Astrocyte of the cerebellum (primary cell): Measurements from ENCODE around the gene GSTA2.
"Not testable (repeated sequence)": the region's sequence is repeated elsewhere in the genome, so short reads cannot be mapped to it uniquely, and the experiment has no call there.

Experiments
- DNase-seq: peaks from one replicate; pipeline ENCODE4 v3.0.0-alpha.2; 2011; ENCODE audit warnings: low read depth
- H3K4me3 ChIP-seq: 2 replicates; pipeline ENCODE4 v1.5.1; 2011; ENCODE audit warnings: mild to moderate bottlenecking, low read depth, low read length, moderate library complexity
- CTCF ChIP-seq: IDR thresholded peaks from 2 replicates; pipeline ENCODE4 v1.5.1; 2012; ENCODE audit warnings: low read length, low read depth, moderate library complexity, mild to moderate bottlenecking; ENCODE audit errors: missing control alignments
- in situ Hi-C: cut with HindIII; loops from 2 replicates; pipeline ENCODE4 v1.10.0; 2017; ENCODE audit warnings: low sequenced_read_pairs

The GSTA2 gene

GRCh38 chr6:52760105-52760765 is 3.0 kb downstream of the GSTA2 start:
- in situ Hi-C loops: no loop called here
- TF ChIP-seq CTCF: no peak
- no peak overlapping the region for H3K4me3 ChIP-seq
- DNase-seq: no peak

- in situ Hi-C loops: no loop called here
- TF ChIP-seq CTCF: no peak
- H3K4me3 ChIP-seq: no peak overlapping the region
- no peak for DNase-seq
These were observed 4.2 kb downstream of the GSTA2 start for GRCh38 chr6:52759085-52759484.

- DNase-seq: peak; percentile 93
- in situ Hi-C loops, H3K4me3 ChIP-seq: not testable (repeated sequence)
These were observed 5.5 kb downstream of the GSTA2 start for GRCh38 chr6:52757651-52758338.

- DNase-seq: no peak
- in situ Hi-C loops: no loop called here
- TF ChIP-seq CTCF: no peak
- H3K4me3 ChIP-seq: no peak overlapping the region
These were observed 8.8 kb downstream of the GSTA2 start for GRCh38 chr6:52754443-52754842.

- in situ Hi-C loops, DNase-seq, H3K4me3 ChIP-seq: not testable (repeated sequence)
These were observed 10.1 kb downstream of the GSTA2 start for GRCh38 chr6:52753137-52753536.

- in situ Hi-C loops: no loop called here
These were observed 11.0 kb downstream of the GSTA2 start for GRCh38 chr6:52752310-52752709.

GRCh38 chr6:52749556-52750152 is 13.6 kb downstream of the GSTA2 start:
- TF ChIP-seq CTCF: no peak
- no peak for DNase-seq
- in situ Hi-C loops: no loop called here
- H3K4me3 ChIP-seq: no peak overlapping the region

More at GRCh38 chr6:52752310-52752709, 11.0 kb downstream of the GSTA2 start:
- H3K4me3 ChIP-seq: no peak overlapping the region
- DNase-seq: no peak
- TF ChIP-seq CTCF: no peak

GRCh38 chr6:52747301-52747700 is 16.0 kb downstream of the GSTA2 start:
- DNase-seq, H3K4me3 ChIP-seq, in situ Hi-C loops: not testable (repeated sequence)
